Bone marrow (tissue), 2 donors: ENCODE data around the gene ZNF761.
"Not testable (repeated sequence)": the region's sequence is repeated elsewhere in the genome, so short reads cannot be mapped to it uniquely, and the experiment has no call there.

Experiments used
- DNase-seq, 2 donors: peaks; one replicate each; lab custom pipeline; 2025; lab: John Stamatoyannopoulos, UW

The ZNF761 gene

DNA sequence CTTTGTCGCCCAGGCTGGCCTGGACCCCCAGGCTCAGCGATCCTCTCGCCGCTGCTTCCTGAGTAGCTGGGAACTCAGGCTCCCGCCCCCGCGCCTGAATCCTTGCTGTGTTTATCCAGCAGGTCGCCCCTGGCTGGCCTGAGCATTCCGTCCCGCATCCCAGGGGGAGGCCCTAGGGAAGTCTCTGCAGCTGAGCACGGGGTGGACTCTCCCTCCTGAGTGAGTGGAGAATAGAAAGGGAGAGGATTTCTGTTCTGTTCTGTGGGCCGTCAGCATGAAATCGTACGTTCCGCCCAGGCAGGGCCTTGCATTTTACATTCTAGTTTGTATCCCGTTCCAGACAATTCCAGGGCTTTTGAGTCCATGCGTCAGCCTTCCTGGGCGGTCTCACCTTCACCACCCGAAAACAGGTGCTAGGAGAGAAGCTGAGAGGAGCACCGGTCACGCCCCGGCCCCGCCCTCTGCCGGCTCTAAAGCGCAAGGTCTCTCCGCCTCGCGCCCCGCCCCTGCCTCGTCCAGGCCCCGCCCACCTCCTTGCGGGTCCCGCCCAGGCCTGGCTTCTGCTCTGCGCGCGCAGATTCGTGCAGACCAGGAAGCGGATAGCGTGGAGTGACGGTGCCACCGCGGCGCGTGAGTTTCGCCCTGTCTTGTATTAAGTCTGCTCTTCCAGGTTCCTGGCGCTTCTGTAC lies at the start of gene ZNF761:
TSS of gene ZNF761 (plus strand) at position 586 of the 689 bp plus-strand sequence. CDS start 15,285 bp downstream, outside the sequence.
- DNase-seq = peak; percentile 87 to 88

DNA sequence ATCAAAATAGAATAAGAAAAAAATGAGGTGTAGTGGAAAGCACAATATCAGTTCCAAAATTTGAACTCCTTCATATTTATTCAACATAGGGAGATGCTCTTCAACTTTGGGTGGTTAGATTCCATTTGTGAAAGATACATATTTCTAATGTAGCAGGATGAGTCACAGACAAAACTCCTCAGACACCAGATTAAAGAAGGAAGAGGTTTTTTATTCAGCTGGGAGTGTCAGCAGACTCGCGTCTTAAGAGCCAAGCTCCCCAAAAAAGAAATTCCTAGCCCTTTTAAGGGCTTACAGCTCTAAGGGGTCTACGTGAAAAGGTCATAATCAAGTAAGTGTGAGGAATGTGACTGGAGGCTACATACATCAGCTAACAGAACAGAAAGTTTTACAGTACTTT lies 43.6 kb upstream of the ZNF761 start:
- no peak for DNase-seq

DNA sequence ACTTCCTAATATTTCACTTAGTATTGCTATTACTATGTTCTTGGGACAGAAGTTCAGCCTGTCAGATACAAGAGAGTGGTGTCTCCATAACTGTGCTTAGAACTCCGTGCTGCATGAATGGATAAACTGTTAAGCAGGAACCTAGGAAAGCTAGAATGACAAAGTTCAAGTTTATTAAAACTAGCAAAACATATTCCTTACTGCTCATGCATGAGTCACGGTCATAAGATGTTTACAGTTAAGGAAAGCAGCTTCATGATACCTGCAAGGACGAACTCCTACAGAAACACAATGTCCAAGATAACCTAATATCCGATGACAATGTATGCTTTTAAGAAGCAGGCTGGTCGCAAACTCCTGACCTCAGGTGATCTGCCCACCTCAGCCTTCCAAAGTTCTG lies 42.9 kb upstream of the ZNF761 start:
- no peak for DNase-seq

DNA sequence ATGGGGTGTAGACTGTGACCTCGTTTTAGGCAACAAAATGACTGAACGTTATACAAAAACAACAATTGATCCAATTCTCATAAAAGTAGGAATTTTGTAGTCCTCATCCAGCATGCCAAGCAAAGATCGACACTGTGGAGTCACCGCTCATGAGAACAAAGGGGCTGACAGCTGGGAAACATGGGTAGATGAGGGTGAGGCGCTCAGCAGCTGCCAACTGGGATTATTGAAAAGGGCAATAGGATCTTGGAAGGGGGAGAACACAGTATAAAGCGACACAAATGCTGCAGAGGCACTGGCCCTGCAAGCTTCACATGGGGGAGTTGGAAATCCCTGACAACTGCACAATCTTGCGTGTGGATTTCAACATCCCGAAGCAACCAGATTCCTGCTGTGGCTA lies 42.2 kb upstream of the ZNF761 start:
- DNase-seq = no peak

DNA sequence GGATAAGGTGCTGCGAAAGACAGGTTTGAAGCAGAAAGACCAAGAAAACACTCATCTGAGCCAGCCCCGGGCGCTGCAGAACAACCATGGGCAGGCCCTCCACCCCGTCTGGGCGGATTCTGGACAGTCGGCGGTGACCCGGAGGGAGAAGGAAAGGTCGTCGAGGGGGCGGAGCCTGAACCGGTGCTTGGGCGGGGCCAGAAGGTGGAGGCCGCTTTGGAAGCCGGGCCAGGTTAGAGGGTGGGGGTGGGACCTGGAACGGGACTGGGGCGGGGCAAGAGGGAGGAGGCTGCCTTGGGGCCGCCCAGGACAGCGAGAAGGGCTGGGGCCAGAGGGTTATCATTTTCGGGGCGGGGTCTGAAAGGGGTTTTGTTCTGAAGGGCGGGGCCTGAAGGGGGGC lies 41.8 kb upstream of the ZNF761 start:
- DNase-seq = no peak

DNA sequence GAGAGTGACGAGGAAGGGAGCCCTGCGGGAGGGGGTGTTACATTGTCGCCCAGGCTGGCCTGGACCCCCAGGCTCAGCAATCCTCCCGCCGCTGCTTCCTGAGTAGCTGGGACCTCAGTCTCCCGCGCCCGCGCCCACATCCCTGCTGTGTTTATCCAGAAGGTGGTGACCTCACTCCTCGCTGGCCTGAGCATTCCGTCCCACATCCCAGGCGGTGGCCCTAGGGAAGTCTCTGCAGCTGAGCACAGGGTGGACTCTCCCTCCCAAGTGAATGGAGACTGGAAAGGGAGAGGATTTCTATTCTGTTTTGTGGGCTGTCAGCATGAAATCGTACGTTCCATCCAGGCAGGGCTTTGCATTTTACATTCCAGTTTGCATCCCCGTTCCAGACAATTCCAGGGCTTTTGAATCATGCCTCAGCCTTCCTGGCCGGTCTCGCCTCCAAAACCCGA lies 37.2 kb upstream of the ZNF761 start:
- no peak for DNase-seq

DNA sequence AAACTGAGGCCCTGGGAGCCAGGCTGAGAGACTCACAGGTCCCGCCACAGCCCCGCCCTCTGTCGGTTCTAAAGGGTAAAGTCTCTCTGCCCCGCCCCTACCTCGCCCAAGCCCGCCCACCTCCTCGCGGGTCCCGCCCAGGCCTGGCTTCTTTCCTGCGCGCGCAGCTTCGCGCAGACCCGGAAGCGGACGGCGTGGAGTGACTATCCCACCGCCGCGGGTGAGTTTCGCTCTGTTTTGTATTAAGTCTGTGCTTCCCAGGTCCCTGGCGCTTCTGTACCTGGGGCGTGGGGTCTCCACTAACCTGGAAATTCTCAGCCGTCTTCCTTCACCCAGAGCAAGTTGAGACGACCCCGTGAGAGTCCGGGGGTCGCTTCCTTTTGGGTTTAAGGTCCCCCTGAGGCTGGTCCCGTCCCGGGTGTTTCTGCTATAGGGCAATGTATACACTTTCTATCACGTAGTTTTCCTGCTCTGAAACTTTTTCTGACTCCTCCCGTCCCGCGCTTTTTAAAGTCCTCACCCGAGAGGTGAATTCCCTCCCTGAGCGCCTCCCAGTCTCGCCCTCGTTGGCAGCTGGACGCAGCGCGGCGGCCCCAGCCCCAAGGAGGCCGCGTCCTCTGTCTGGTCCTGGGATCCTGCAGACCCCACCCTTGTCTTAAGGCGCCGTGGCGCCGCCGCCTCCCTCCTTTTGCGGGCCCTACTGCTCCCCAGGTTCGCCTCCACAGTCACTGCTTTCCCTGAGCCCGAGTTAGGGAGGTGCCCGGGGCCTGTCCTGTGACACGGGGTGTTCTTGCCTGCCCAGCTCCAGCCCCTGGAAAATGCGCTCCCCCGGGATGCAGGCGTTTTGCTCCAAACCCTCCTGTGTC lies 36.6 kb upstream of the ZNF761 start, which contains the start of gene ZNF765:
TSS of gene ZNF765 (plus strand) at position 176 of the 866 bp plus-strand sequence. CDS start 2,867 bp downstream, outside the sequence.
- peak; percentile 92 to 95 for DNase-seq

DNA sequence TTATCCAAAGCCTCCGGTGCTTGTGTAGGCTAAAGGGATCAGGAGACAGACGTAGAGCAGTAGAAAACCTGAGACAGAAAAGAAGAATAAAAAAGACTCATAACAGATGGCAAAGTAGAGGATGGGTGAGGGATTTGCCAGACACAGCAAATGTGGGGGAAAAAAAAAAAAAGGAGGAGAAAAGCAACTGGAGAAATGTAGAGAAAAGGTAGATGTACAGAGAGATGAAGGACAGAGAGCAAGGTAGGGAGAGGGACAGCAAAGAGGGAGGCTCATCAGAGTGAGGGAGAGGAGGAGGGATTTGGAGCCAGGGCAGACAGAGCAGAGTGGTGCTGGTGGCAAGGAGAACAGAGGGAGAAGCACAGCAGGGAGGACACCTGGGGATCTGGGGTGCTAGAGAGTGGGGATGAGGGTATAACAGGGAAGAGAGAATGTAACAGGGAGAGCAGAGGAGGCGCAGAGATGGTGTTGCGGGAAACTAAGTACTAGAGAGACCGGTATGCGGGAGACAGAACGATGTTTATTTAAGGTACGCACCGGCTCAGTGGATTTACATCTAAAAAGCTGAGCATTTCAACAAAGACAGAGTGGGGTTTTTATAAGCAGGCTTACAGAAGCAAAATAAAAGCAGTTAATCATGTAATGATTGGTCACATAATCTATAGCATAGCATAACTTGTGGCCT lies 35.8 kb upstream of the ZNF761 start:
- DNase-seq = not testable (repeated sequence)

DNA sequence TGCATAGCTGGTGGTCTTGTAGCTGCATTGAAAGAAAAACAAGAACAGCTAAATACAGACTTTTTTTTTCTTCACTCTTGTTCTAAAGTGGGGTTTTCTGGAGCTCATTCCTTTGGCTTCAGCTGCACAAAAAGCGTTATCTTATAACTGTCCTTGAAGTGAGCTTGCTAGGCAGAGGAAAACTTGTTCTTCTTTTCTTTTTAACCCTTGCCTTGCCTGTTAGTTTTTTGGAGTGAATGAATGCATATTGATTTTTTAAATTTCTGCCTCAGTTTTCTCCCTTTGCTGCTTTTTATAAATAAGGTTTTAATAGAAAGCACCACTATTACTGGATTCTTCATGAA lies 35.3 kb upstream of the ZNF761 start:
- no peak for DNase-seq

DNA sequence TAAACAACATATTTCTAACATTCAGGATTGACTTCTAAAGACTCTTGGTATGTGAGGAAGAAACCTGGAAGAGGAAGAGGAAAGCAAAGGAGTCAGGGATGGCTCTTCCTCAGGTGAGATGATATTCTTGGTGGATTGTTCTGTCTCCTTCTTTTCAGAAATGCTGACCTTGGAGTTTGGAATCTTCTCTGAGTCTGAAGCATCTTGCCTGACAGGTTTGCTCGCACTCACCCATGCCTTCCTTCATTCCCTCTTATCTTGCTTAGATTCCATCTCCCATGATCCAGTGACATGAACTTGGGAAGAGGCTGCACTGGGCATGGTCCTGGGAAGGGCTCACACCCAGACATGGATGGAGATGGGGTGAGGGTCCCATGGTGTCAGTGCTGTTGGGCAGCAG lies 33.9 kb upstream of the ZNF761 start:
- not testable (repeated sequence) for DNase-seq

DNA sequence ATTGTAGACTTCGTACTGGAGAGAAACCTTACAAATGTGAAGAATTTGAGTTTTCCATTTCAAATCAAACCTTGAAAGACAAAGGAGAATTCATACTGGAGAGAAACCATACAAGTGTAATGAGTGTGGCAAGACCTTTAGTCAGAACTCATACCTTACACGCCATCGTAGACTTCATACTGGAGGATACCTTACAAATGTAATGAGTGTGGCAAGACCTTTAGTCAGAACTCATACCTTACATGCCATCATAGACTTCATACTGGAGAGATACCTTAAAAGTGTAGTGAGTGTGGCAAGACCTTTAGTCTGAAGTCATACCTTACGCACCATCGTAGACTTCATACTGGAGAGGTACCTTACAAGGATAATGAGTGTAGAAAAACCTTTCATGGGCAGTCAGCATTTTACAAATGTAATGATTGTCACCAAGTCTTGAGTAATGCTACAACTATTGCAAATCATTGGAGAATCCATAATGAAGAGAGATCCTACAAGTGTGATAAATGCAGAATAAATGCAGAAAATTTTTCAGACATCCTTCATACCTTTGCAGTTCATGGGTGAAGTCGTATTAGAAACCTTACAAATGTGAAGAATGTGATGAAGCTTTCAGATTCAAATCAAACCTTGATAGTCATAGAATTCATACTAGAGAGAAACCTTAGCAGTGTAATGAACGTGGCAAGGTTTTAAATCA lies 22.1 kb upstream of the ZNF761 start:
- DNase-seq = no peak

DNA sequence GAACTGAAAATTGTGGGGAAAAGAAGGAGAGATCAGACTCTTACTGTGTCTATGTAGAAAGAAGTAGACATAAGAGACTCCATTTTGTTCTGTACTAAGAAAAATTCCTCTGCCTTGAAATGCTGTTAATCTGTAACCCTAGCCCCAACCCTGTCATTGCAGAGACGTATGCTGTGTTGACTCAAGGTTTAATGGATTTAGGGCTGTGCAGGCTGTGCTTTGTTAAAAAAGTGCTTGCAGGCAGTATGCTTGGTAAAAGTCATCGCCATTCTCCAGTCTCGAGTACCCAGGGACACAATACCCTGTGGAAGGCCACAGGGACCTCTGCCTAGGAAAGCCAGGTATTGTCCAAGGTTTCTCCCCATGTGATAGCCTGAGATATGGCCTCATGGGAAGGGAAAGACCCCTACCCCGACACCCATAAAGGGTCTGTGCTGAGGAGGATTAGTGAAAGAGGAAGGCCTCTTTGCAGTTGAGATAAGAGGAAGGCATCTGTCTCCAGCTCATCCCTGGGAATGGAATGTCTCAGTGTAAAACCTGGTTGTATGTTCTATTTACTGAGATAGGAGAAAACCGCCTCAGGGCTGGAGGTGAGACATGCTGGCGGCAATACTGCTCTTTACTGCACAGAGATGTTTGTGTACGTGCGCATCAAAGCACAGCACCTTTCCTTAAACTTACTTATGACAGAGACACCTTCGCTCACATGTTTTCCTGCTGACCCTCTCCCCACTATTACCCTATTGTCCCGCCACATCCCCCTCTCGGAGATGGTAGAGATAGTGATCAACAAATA lies 11.1 kb upstream of the ZNF761 start:
- not testable (repeated sequence) for DNase-seq

DNA sequence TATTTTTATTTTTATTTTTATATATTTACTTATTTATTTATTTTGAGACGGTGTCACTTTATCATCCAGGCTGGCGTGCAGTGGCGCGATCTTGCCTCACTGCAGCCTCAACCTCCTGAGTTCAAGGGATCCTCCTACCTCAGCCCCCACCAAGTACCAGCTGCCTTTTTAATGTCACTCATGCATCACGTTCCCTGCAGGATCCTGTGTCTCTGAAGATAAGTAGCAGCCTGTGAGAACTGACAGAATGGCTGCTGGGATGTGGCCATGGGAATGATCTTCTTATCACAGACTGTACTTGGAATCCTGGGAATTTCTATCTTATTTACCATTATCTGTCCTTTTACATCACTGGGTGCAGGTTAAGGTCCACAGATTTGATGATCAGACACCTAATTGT lies 9.2 kb upstream of the ZNF761 start:
- DNase-seq = no peak

DNA sequence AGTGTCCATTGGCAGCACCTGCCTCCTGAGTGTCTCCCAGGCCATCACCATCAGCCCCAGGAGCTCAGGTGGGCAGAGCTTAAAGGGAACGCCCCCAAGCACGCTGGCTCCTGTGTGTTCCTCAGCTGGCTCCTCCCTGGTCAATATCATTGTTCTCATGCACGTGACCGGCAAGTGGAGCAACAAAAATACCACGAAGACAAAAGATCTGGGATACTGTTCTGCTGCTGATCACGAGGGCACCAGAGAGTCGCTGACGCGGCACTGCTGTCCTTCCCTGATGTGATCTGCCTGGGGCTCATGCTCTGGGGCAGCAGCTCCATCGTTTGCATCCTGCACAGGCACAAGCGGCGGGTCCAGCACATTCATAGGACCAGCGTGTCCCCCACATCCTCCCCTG lies 8.7 kb upstream of the ZNF761 start:
- not testable (repeated sequence) for DNase-seq

DNA sequence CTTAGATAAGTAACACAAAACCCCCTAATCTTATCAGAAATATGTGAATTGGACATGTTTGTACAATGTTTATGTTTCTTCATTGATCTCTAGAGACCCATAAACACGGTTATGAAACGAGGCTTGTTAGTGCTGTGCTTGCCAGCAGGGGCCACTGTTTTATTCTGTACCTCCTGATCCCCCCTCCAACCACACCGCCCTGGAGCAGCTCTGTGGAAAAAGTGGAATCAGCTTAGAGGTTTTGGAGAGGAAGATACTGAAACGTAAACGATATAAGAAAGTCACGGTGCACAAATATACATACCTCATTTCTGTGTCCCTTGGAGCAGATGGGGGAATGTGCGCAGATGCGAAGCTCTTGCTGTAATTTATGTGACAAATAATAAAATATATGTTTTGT lies 8.1 kb upstream of the ZNF761 start:
- not testable (repeated sequence) for DNase-seq

DNA sequence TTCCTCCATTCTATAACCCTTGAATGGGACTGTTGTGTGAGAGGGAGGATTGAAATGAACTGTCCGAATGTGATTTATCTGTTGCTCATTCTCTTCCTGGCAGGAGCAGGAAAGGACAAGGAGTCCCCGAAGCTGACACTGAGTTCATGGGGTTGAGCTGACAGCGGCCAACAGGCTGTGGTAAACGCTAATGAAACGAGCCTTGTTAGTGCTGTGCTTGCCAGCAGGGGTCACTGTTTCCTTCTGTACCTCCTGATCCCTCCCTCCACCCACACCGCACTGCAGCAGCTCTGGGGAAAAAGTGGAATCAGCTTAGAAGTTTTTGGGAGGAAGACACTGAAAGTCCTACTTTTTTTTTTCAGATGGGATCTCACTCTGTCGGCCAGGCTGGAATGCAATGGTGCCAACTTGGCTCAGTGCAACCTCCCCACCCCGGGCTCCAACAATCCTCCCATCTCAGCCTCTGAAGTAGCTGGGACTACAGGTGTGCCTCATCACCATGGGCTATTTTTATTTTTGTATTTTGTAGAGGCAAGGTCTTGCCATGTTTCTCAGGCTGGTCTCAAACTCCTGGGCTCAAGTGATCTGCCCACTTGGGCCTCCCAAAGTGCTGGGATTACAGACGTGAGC lies 6.7 kb upstream of the ZNF761 start:
- peak; percentile 7 to 66 for DNase-seq

DNA sequence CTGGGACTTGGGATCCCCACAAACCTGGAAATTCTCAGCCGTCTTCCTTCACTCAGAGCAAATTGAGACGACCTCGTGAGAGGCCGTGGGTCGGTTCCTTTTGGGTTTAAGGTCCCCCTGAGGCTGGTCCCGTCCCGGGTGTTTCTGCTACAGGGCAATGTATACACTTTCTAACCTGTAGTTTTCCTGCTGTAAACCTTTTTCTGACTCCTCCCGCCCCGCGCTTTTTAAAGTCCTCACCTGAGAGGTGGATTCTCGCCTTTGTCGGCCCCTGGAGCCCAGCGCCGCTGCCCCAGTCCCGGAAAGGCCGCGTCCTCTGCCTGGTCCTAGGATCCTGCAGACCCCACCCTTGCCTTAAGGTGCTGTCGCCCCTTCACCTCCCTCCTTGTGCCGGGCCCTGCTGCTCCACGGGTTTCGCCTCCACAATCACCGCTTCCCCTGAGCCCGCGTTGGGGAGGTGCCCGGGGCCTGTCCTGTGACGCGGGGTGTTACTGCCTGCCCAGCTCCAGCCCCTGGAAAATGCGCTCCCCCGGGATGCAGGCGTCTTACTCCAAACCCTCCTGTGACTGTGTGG lies 391 bp downstream of the ZNF761 start:
- DNase-seq = peak in 1 of 2 donors; percentile 13

DNA sequence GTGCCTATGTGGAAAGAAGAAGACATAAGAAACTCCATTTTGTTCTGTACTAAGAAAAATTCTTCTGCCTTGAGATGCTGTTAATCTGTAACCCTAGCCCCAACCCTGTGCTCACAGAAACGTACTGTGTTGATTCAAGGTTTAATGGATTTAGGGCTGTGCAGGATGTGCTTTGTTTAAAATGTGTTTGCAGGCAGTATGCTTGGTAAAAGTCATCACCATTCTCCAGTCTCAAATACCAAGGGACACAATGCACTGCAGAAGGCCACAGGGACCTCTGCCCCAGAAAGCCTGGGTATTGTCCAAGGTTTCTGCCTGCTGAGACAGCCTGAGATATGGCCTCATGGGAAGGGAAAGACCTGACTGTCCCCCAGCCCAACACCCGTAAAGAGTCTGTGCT lies 12.0 kb downstream of the ZNF761 start:
- not testable (repeated sequence) for DNase-seq

DNA sequence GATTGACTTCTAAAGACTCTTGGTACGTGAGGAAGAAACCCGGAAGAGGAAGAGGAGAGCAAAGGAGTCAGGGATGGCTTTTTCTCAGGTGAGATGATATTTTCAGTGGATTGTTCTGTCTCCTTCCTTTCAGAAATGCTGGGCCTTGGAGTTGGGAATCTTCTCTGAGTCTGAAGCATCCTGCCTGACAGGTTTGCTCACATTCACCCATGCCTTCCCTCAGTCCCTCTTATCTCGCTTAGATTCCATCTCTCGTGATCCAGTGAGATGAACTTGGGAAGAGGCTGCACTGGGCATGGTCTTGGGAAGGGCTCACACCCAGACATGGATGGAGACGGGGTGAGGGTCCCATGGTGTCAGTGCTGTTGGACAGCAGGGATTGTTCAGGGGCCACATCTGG lies 15.4 kb downstream of the ZNF761 start:
- DNase-seq = not testable (repeated sequence)

DNA sequence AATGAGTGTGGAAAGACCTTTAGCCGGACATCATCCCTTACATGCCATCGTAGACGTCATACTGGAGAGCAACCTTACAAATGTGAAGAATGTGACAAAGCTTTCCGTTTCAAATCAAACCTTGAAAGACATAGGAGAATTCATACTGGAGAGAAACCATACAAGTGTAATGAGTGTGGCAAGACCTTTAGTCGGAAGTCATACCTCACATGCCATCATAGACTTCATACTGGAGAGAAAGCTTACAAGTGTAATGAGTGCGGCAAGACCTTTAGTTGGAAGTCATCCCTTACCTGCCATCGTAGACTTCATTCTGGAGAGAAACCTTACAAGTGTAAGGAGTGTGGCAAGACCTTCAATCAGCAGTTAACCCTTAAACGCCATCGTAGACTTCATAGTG lies 24.0 kb downstream of the ZNF761 start:
- no peak for DNase-seq
